ENCODE results near the gene IL17REL.
A peak's percentile ranks its signal among the peaks of the same experiment; 100 is the strongest.

Gene IL17REL

DNA sequence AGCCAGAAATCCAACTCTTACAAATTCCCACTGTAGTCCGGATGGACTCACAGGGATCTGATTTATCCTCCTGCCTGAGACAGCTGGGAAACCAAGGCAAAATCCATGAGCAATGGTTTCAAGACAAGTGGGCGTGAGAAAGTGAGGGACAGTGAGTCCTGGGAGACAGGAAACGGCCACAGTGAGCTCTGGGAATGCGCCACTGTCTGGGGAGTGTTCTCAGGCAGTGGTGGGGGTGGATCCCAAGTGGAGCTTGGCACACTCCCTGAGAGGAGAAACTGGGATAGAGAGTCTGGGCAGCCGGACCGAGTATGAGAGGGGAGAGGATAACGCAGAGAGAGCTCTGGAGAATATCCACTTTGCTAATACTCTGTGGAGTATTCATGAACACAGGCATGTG, 9.8 kb downstream of the IL17REL start:
- DNase-seq (ENCODE audit: low read depth in 2 of 2) = no peak

DNA sequence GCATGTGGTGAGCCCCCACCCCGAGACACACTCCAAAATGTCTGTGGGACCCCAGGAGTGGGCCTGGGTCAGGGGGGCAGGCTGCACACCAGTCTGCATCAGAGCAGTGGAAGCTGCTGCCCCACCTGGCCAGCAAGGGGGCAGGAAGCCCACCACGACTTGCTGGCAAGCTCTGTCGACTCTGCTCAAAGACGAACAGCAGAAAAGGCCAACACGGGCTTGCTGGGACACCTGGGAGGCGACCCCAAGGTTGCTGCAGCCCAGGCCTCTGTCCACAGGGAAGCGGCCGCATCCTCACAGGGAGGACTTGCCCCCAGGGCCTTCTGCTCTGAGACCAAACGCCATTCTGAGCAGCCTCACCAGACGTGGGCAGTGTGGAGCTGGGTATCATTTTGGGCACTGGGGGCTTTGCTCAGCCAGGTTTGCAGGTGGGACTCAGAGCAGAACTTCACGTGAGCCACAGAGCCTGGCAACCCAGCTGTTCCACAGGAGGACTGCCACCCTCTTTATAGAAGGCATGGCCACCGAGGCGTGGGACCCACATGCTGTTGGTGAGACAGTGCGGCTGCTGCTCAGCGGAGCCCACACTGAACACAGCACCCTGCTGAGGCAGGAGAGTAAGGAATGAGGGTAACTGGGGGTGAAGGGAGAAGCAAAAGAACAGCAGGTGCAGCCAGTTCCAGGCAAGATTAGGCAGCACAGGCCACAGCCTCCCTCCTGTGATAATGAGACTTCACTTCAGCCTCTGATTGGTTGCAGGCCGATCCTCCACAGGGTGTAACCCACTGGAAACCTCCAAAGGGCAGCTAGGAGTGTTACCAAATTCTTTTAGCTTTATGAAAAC, 11.0 kb downstream of the IL17REL start:
- no peak for DNase-seq (ENCODE audit: low read depth in 2 of 2)

DNA sequence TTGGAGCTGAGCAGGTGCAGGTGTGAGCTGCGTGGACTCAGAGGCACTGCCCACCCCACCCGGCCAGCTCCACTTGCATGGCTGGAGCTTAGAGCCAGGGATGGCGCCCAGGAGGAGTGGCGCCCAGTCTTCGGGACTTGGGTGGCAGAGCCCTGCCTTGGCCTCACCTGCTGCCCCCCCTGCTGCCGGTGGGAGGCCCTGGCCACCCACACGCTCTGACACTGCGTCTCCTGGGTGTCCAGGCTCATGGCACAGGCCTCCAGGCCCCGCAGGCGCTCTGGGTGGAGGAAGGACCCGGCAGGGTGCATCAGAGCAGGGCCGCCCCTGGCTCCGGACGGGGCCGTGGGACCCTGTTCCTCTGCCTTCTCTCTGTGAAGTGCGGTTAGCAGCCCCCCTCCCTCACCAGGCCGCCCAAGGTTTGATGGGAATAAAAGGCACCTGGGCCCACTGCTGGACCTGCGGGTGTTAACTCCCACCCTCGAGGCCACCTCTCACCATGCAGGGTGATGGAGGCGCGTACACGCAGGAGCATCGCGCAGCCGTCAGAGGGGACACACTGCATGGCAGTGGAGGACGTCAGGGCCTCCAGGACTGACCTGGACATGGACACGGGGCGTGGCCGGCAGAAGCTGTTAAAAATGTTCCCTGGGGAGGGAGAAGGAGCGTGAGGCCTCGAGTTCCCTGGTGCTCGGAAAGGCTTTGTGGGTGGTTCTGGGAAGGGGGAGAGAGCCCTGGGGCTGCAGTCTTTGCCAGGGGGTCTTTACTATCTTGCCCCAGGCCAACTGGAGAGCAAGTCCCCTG, 11.8 kb downstream of the IL17REL start:
- no peak for DNase-seq (ENCODE audit: low read depth in 2 of 2)

DNA sequence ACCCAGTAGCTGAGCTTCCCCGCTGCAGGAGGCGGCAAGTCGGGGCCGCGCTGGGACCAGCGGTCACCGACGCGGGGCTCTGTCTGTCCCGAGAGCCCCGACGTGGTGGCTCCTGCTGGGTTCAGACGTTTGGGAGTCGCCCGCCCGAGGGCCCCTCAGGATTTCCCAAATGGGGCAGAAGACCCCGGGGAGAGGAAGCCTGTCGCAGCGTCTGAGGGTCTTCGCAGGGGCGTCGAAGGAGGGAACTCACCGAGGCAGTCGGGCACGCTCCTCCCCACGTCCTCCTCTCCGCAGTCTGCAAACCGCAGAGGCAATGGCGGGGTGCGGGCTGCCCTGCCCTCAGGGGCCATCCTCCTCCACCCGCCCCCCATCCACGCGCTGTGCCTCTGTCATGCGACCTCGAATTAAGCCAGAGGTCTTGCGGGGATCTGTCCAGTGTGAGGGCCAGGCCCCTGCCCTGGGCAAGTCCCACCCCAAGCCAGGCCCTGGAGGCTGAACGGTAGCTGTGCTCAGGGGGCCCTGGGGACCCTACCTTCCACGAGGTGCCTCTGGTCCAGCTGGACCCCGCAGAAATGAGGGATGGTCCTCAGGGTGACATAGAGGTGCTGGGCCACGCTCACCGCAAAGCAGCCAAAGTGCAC, 12.5 kb downstream of the IL17REL start:
- DNase-seq (ENCODE audit: low read depth in 2 of 2) = no peak

DNA sequence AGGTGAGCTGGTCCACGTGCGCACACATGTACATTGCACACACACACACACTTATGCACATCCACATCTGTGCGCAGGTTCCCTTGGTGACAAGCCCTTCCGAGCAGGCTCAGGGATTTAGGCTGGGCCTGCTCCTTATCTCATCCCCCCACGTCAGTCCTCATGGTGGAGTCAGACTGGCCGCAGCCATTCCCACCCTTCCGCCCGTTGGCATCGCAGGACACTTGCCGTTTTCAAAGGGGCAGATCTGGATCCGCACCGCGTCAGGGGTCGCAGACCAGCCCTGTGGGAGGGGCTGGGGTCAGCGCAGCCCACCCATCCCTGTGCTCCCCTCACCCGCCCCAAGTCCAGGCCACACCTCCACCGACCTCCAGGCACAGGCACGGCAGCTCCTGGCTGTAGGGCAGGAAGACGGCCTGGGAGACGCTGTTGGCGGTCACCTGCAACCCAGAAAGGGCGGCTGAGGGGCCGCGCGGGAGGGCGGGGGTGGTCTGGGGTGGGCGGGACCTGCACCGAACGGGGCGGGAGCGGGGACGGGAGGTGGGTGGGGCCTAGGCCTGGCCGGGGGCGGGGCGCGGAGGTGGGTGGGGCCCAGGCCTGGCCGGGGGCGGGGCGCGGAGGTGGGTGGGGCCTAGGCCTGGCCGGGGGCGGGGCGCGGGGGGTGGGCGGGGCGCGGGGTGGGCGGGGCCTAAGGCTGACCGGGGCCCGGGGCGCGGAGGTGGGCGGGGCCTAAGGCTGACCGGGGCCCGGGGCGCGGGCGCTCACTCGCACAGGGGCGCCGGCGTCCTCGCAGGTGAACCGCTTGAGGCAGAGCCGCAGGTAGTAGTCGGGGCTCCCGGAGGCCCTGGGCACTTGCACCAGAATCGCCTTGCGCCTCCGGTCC, 13.3 kb downstream of the IL17REL start:
- no peak for DNase-seq (ENCODE audit: low read depth in 2 of 2)

DNA sequence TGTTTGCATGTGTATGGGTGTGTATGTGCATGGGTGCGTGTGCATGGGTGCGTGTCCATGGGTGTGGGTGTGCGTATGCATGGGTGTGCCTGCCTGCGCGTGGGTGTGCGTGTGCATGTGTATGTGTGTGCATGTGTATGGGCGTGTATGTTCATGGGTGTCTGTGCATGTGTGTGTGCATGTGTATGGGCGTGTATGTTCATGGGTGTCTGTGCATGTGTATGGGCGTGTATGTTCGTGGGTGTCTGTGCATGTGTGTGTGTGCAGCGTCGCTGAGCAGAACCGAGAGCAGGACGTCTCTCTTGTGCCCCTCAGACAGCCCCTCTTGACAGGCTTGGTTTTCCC, 13.9 kb downstream of the IL17REL start:
- no peak for DNase-seq (ENCODE audit: low read depth in 2 of 2)

DNA sequence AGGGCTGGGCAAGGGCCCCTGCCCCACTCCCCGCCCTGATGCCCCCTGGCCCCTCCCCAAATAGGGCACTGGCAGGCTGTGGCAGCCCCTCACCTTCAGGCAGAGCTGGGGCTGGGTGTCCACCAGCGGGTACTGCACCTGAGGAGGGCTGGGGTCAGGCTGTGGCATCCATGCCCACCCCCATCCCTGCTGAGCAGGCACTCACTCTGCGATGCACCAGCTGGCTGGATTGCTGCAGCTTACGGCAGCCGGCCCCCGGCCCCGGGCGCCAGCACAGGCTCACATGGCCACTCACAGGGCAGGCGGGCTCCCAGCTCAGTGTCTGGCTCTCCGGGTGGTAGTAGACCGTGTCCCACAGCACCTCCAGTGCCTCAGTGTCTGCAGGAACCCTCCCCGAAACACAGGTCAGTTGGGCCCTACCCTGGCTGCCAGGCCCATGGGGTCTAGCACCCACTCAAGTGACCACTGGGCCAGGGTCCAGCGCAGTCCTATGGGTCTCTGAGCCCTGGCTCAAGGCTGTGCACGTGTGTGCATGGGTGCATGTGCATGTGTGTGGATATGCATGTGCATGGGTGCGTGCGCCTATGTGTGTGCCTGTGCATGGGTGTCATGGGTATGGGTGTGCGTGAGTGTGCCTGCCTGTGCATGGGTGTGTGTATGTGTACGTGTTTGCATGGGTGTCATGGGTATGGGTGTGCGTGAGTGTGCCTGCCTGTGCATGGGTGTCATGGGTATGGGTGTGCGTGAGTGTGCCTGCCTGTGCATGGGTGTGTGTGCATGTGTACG, 14.4 kb downstream of the IL17REL start:
- no peak for DNase-seq (ENCODE audit: low read depth in 2 of 2)

DNA sequence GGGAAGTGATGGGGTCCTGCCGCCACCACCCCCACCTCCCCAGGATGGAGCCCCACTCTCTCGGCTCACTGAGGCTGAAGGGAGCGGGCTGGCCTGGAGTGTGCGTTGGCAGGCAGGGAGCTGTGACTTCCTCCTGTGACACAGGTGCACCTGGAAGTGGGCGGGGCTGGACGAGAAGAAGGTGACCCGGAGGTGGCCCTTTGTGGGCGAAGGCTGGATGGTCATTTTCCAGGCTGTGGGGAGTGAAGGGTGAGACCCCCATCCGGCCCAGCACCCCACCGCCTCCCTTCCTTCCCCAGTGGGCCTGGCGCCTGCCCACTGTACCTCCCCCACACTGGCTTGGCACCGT, 15.3 kb downstream of the IL17REL start:
- no peak for DNase-seq (ENCODE audit: low read depth in 2 of 2)

DNA sequence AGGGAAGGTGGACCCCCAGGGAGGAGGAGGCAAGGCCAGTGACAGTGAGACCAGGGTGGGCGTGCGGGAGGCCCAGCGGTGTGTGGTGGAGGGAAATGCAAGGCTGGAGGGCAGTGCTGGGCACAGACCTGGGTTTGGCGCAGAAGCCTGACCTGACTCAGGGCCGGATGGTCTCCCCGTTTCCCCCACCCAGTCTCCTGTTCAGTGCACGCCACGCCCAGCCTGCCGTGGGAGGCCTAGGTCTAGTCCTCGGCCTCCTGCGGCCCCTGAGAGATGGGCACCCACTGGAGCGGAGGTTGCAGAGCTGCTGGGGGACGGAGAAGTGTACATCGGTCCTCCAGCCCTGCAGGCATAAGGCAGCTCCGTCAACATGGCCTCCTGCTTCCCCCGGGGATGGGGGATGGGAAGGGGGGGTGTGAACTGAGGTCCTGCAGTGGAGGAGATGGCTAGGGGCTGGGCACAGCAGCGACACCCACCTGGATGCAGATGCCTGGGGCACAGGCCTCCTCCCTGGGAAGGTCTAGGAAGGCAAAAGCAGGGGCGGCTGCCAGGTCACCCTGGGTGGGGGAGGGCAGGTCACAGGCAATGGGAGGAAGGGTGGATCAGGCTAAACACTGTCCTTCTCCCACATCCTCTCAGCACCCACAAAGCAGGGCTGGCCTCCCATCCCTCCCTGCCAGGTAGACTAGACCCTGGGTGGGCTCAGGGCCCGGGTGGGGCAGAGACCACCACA, 15.9 kb downstream of the IL17REL start:
- no peak for DNase-seq (ENCODE audit: low read depth in 2 of 2)

DNA sequence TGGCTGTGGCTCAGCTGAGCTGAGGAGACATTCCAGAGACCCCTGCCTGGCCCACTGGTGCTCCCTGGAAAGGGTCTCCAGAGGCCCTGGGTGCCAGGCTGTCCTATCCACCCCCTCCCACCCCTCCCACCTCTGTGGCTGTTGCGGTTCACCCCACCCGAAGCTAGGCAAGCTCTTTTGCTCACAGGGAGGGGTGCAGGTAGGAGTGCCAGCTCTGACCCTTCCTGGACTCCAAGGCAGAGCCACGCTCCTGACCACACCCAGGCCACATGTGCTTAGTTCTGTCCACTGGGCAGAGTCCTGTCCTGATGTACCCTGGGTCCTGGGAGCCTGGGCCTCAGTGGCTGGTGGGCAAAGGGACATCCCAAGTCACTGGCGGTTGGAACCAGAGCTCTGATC, 16.4 kb downstream of the IL17REL start:
- no peak for DNase-seq (ENCODE audit: low read depth in 2 of 2)

DNA sequence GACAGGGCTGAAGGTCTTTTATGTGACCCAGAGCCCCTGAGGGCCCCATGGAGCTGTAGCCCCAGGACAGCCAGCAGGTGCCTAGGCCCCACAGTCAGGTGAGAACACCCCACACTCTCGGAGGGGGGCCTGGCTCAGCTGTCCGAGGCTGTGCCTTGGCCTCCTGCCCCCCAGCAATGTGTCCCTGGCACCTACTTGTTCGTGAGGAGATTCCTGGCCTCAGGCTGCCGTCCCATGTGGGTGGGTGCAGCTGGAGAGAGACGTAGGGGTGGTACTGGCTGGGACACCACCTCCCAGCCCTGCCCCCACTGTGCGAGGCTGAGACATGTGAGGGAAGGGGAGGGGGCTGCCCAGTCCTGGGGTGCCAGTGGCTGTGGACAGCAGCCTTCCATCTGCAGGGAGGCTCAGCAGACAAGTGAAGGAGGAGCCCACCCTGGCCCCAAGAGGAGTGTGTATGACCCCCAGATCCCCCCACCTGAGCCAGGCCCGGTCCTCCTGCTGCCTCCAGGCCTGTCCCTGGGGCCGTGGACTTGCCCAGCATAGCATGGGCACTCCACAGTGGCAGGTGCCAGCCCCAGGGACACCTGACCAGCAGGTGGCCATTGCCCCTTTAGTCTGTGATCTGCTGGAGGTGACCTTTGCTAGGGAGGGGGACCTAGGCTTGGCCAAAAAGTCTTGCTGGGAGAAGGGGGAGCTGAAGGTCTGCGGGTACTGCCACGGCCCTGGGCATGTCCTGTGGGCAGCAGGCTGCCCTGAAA, 17.0 kb downstream of the IL17REL start:
- DNase-seq (ENCODE audit: low read depth in 2 of 2) = no peak

DNA sequence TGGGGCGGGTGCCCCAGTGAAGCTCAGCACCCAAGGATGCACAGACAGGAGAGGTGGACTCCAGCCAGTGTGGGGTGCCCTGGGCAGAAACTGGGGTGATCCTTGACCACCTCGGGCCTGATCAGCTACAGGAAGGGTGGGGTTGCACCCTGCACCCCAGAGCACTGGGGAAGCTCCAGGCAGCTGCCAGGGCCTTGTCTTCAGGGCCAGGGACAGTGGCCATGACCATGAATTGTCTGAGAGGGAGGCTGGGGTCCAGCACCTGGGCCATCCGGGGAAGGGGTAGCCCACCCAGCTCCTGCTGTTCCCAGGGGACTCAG, 17.6 kb downstream of the IL17REL start:
- DNase-seq (ENCODE audit: low read depth in 2 of 2) = no peak

DNA sequence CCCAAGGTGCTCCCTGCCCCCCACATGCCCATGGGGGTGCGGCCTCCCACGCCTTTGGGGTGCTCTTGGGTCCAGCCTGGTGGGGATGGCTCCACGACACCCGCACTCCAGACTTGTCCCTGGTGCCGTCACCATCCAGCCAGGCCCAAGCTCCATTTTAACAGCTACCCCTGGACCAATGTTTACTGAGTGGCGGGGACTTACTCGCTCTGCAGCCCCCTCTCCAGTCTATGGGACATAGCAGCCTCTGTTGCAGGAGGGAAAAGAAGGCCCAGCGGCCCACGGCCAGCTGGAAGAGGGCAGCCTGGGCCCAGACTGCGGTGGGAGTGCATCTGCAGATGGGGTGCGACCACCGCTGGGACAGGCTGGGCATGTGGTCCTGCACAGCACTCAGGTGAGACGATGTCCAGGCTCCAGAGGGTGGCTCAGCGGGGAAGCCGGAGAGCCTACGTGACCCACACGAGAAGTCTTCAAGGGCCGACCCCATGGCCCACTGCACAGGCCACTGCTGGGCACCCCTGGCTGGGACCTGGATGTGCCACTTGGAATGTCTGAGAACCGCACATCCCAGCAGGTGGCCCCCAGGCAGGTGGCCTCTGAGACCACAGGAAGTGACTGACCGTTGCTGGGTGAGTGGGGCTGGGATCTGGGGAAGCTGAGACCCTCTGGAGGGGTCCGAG, 18.1 kb downstream of the IL17REL start:
- no peak for DNase-seq (ENCODE audit: low read depth in 2 of 2)

DNA sequence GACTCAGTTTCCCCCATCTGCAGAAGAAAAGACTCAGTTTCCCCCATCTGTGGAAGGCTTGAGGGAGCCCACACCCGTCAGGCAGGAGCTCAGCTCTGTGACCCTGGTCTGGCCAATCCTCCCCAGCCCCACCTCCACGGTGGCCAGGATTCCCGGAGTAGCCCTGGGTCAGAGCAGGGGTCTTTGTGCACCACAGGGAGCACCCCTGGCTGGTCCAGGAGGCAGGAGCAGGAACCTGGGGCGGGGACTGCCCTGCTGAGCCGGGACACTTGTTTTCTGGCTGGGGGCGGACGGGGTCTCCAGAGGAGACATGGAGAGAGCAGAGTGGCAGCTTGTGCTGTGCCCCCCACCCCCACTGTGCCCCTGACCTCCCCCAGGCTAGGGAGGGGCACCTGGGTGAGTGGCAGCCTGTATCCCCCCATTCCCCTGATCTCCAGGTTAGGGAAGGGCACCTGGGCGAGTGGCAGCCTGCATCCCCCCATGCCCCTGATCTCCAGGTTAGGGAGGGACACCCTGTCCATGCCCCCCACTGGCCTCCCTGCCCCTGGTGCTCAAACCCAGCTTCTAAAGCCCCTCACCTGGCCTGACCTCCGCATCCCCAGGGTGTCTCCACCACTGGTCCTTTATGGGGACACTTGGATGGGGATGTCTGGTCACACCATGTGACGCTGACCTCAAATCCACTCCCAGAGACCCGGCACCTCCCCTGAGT, 18.8 kb downstream of the IL17REL start:
- DNase-seq (ENCODE audit: low read depth in 2 of 2) = no peak

DNA sequence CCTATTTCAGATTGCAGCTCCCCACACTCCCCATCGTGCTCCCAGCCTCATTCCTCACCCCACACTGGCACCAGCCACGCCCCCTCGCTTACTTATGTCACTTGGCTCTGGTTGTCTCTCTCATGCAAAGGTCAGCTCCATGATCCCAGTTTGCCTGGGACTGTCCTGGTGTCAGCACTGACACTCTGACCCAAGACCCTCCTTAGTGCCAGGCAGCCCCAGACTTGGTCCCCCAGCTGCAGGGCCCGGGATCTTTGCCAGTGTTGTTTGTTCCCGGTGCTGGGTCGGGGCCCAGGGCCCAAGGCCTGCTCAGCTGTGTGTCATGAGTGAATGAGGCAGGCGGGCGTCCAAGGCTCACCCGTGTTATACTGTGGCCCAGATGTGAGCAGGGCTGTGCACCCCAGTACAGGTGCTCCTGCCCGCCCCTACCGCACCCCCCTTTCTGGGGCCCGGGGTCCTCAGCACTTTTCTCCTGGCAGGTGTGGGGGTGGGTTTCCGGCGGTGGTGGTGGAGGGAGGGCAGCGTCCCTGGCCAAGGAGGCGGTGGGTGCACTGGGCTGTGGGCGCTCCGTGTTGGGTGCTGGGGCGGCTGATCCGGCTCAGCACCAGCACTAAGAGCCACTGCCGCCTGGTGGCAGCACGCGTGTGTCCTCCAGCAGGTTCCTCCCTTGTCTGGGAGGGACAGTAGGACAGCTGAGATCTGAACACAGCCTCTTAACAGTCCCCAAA, 19.5 kb downstream of the IL17REL start:
- DNase-seq (ENCODE audit: low read depth in 2 of 2) = peak; percentile 39 to 68

DNA sequence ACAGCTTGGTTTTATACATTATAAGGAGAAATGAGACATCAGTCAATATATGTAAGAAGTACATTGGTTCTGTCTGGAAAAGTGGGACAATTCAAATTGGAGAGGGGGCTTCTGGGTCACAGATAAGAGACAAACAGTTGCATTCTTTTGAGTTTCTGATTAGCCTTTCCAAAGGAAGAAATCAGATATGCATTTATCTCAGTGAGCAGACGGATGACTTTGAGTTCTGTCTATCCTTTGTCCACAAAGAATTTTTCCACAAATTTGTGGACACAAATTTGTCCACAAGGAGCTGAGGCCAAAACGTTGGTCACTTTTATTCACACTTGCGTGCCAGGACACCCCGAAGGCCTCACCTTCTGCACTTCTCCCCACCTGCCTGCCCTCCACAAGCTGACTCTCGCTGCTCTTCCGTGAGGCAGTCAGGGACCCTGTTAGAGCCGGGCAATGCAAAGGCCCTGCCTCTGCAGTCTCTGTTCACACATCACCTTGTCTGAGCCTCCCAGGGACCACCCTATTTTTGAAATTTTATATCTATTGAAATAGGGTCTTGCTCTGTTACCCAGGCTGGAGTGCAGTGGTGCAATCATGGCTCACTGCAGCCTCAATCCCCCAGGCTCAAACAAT, 20.5 kb downstream of the IL17REL start:
- no peak for DNase-seq (ENCODE audit: low read depth in 2 of 2)

DNA sequence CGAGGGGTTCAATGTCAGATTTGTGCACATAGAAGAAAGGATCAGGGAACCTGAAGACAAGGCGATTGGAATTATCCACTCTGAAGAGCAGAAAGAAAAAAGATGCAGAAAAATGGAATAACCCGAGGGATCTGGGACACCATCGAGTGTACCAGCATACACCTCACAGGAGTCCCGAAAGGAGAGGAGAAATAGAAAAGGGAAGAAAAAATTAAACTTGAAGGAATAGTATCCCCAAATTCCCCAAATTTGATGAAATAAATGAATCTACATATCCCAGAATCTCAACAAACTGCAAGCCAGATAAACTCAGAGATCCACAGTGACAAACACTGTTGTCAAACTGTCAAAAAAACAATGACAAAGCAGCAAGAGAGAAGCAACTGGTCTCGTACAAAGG, 21.4 kb downstream of the IL17REL start:
- DNase-seq (ENCODE audit: low read depth in 2 of 2) = no peak
